Liver (tissue), 9 donors: Measurements from ENCODE around the gene GJB2. TPM values are rescaled to one million over a fixed set of nuclear protein-coding genes. Genes with fewer than 3 reads are reported as not detected.

Experiments
- DNase-seq: peaks from one replicate; pipeline ENCODE4 v3.0.0-alpha.2; 2017; ENCODE audit warnings: low spot score
- H3K27ac ChIP-seq, 2 donors: one replicate each; pipeline ENCODE4 v1.7.0; 2013; ENCODE audit warnings: inconsistent platforms in 2 of 2, low read length in 2 of 2, control low read depth in 1 of 2, low read depth in 1 of 2, mild to moderate bottlenecking in 1 of 2
- H3K27me3 ChIP-seq, 4 donors: one replicate each; pipeline versions ENCODE4 v1.6.1 to v1.7.0; 2013; ENCODE audit warnings: low read length in 3 of 4, inconsistent platforms in 1 of 4, mild to moderate bottlenecking in 1 of 4, moderate library complexity in 1 of 4; ENCODE audit not compliant: control insufficient read depth in 4 of 4, insufficient read depth in 4 of 4
- H3K36me3 ChIP-seq, 4 donors: one replicate each; pipeline versions ENCODE4 v1.6.1 to v1.7.0; 2013; ENCODE audit warnings: low read length in 3 of 4, mild to moderate bottlenecking in 3 of 4, low read depth in 1 of 4, moderate library complexity in 1 of 4; ENCODE audit not compliant: control insufficient read depth in 4 of 4, insufficient read depth in 3 of 4
- H3K4me1 ChIP-seq, 4 donors: one replicate each; pipeline versions ENCODE4 v1.6.1 to v1.7.0; 2013; ENCODE audit warnings: low read length in 3 of 4, mild to moderate bottlenecking in 3 of 4, moderate library complexity in 1 of 4; ENCODE audit not compliant: control insufficient read depth in 4 of 4, insufficient read depth in 4 of 4
- H3K4me3 ChIP-seq, 3 donors: one replicate each; pipeline versions ENCODE4 v1.6.1 to v1.7.0; 2013; ENCODE audit warnings: low read length in 3 of 3, control low read depth in 1 of 3, low read depth in 1 of 3, mild to moderate bottlenecking in 1 of 3
- H3K9ac ChIP-seq, 2 donors: one replicate each; pipeline ENCODE4 v1.7.0; 2013; ENCODE audit warnings: low read length in 2 of 2, mild to moderate bottlenecking in 2 of 2, moderate library complexity in 2 of 2, control low read depth in 1 of 2, low read depth in 1 of 2
- H3K9me3 ChIP-seq, 4 donors: one replicate each; pipeline versions ENCODE4 v1.6.1 to v1.7.0; 2013; ENCODE audit warnings: low read length in 3 of 4; ENCODE audit not compliant: control insufficient read depth in 4 of 4
- ATF3 ChIP-seq: IDR thresholded peaks from 2 replicates; pipeline ENCODE4 v1.6.1; 2016; ENCODE audit warnings: antibody characterized with exemption
- CTCF ChIP-seq: fragments of 150-350 bp; IDR thresholded peaks from 2 replicates; pipeline ENCODE4 v1.5.1; 2017; ENCODE audit warnings: improper control_type of control experiment, low read depth, low read length; ENCODE audit not compliant: missing input control
- EGR1 ChIP-seq, 2 donors: IDR thresholded peaks; 2 replicates each; pipeline ENCODE4 v1.6.1; 2016 to 2018; ENCODE audit warnings: antibody characterized with exemption in 2 of 2, low read depth in 2 of 2
- FOXA1 ChIP-seq: IDR thresholded peaks from 2 replicates; pipeline ENCODE4 v1.6.1; 2016; ENCODE audit warnings: antibody characterized with exemption
- GABPA ChIP-seq, 2 donors: IDR thresholded peaks in 1 of 2; conservative IDR thresholded peaks in 1 of 2; 2 replicates each; pipeline ENCODE4 v1.6.1; 2016; ENCODE audit warnings: antibody characterized with exemption in 2 of 2, mild to moderate bottlenecking in 1 of 2, moderate library complexity in 1 of 2
- HNF4A ChIP-seq, 2 donors: conservative IDR thresholded peaks; 2 replicates each; pipeline ENCODE4 v1.6.1; 2016; ENCODE audit warnings: antibody characterized with exemption in 2 of 2, mild to moderate bottlenecking in 2 of 2
- HNF4G ChIP-seq: IDR thresholded peaks from 2 replicates; pipeline ENCODE4 v1.6.1; 2016; ENCODE audit warnings: antibody characterized with exemption
- JUND ChIP-seq, 2 donors: IDR thresholded peaks; 2 replicates each; pipeline ENCODE4 v1.6.1; 2016; ENCODE audit warnings: antibody characterized with exemption in 2 of 2
- MAX ChIP-seq: IDR thresholded peaks from 2 replicates; pipeline ENCODE4 v1.6.1; 2016; ENCODE audit warnings: antibody characterized with exemption
- RAD21 ChIP-seq, 2 donors: IDR thresholded peaks; 2 replicates each; pipeline ENCODE4 v1.6.1; 2016; ENCODE audit warnings: antibody characterized with exemption in 2 of 2, mild to moderate bottlenecking in 2 of 2
- REST ChIP-seq: IDR thresholded peaks from 2 replicates; pipeline ENCODE4 v1.6.1; 2016; ENCODE audit warnings: antibody characterized with exemption, mild to moderate bottlenecking
- RXRA ChIP-seq, 2 donors: IDR thresholded peaks; 2 replicates each; pipeline ENCODE4 v1.6.1; 2017 to 2018; ENCODE audit warnings: antibody characterized with exemption in 2 of 2, mild to moderate bottlenecking in 1 of 2
- TAF1 ChIP-seq: conservative IDR thresholded peaks from 2 replicates; pipeline ENCODE4 v1.6.1; 2016; ENCODE audit warnings: antibody characterized with exemption, mild to moderate bottlenecking
- YY1 ChIP-seq: IDR thresholded peaks from 2 replicates; pipeline ENCODE4 v1.6.1; 2016; ENCODE audit warnings: antibody characterized with exemption, mild to moderate bottlenecking
- ZBTB33 ChIP-seq: IDR thresholded peaks from 2 replicates; pipeline ENCODE4 v1.6.1; 2016; ENCODE audit warnings: antibody characterized with exemption
- whole genome bisulfite sequencing: extraction: QIAGEN DNeasy Blood & Tissue Kit; methylation state at CpG from one replicate; pipeline ENCODE4 v1.1.7; 2013; 5-methylcytosine and 5-hydroxymethylcytosine counted together
- polyA plus RNA-seq, 2 donors: library from polyadenylated mRNA; stranded (reverse) in 1 of 2; unstranded in 1 of 2; fragments of 200-250 nt in 1 of 2; fragments of >200 nt in 1 of 2; fragmentation: Nextera tagmentation in 1 of 2; extraction: Ambion mirVana in 1 of 2; gene quantifications; one replicate each; pipeline versions ENCODE4 v1.2.1 to v1.2.3, GENCODE V29; 2013 to 2015
- total RNA-seq, 2 donors: library from RNA; depleted of rRNA; stranded (reverse); fragments of >200 nt; gene quantifications; one replicate each; pipeline ENCODE4 v1.2.3, GENCODE V29; 2014
- donor health status: healthy.
- donor health status: healthy.
- donor health status: healthy.
- donor health status: healthy.
- donor health status: healthy.

The GJB2 gene
- total and polyA plus RNA-seq, 4 donors, result 8.0 to 50.1 (median 20.6) TPM

- TF ChIP-seq CTCF (no peak), RAD21 (IDR thresholded peaks at IDR 0.05) (no peak), ATF3 (no peak), FOXA1 (no peak), JUND (IDR thresholded peaks at IDR 0.05) (no peak), YY1 (no peak), GABPA (IDR thresholded peaks at IDR 0.05 in 1 of 2, conservative IDR thresholded peaks at IDR 0.05 in 1 of 2) (no peak), RXRA (IDR thresholded peaks at IDR 0.05) (no peak)
Observed at GRCh38 chr13:20146381-20146780, 46.4 kb downstream of the GJB2 start (continued).

- TF ChIP-seq RAD21 (IDR thresholded peaks at IDR 0.05), result no peak
- TF ChIP-seq JUND (IDR thresholded peaks at IDR 0.05), result no peak
- no peak for TF ChIP-seq HNF4G
- no peak for TF ChIP-seq MAX
- TF ChIP-seq RXRA (IDR thresholded peaks at IDR 0.05), result no peak
- no peak for TF ChIP-seq CTCF
- TF ChIP-seq TAF1, result no peak
- TF ChIP-seq GABPA (IDR thresholded peaks at IDR 0.05 in 1 of 2, conservative IDR thresholded peaks at IDR 0.05 in 1 of 2), result no peak
- TF ChIP-seq ATF3, result no peak
- no peak for TF ChIP-seq HNF4A (conservative IDR thresholded peaks at IDR 0.05)
- TF ChIP-seq YY1, result no peak
- TF ChIP-seq FOXA1, result no peak
- no peak for TF ChIP-seq ZBTB33
- TF ChIP-seq REST, result no peak
- no peak for TF ChIP-seq EGR1 (IDR thresholded peaks at IDR 0.05; ENCODE audit: low read depth in 2 of 2)
- WGBS, result 87% methylated on average over 7 of the region's 7 CpGs
Observed at GRCh38 chr13:20145521-20145920, 47.2 kb downstream of the GJB2 start.

More at GRCh38 chr13:20145521-20145920, 47.2 kb downstream of the GJB2 start:
- Histone ChIP-seq H3K36me3 (no peaks in the 10 kb centered on the region), H3K4me1 (peaks cover 0 to 2% (median 0%) of the 10 kb centered on the region in 4 donors), H3K9ac (no peak overlapping the region), H3K27ac (no peak overlapping the region), H3K27me3 (peaks cover 0 to 9% (median 2%) of the 10 kb centered on the region in 4 donors), H3K9me3 (no peaks in the 10 kb centered on the region), H3K4me3 (no peak overlapping the region)
- no peak for DNase-seq
